ENCODE data around the gene LYL1.

Gene LYL1

DNA sequence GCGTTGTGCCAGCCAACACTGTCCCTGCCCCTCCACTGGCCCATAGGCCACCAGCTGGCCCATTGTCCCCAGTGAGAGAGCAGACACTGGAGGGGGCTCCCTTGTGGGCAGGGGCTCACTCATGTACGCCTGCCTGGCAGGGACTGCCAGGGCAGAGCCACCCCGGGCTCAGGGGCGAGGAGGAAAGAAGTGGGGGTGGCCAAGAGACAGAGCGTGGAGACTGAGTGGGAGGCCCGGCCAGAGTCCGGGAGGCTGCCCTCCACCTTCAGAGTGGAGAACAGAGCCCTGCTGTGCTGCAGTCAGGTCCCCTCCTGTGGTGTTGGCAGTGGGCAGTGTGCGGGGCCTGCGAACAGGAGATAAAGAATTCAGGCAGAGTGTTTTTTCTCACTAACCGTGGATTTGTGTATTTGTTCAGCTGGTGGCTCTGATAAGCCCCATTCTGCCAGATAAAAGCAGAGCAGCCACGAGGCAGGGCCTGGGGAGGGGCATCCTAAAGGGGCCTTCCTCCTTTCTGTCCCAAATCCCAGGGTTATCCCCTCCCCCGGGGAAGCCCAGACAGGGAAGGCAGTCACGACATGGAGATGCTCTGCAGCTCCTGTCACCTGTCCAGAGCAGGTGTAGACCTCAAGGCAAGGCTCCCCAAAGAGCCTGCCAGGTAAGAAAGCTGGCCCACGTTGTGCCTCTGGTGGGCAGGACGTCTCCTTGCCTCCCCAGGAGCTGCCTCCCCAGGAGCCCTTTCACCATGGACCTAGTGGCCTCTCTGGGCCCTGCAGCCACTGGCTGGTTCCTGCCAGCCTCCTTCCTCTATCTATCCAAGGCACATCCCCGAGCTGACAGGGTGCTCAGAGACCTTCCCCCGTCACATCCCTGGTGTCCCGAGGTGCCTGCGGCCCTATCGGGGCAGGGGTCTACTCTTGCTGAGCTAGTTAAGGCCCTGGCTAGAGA, 33.0 kb downstream of the LYL1 start:
- in situ Hi-C loops (cut with MboI; ENCODE audit: low sequenced_read_pairs, unreplicated experiment), result no loop called here
- TF ChIP-seq, protein P1, sequence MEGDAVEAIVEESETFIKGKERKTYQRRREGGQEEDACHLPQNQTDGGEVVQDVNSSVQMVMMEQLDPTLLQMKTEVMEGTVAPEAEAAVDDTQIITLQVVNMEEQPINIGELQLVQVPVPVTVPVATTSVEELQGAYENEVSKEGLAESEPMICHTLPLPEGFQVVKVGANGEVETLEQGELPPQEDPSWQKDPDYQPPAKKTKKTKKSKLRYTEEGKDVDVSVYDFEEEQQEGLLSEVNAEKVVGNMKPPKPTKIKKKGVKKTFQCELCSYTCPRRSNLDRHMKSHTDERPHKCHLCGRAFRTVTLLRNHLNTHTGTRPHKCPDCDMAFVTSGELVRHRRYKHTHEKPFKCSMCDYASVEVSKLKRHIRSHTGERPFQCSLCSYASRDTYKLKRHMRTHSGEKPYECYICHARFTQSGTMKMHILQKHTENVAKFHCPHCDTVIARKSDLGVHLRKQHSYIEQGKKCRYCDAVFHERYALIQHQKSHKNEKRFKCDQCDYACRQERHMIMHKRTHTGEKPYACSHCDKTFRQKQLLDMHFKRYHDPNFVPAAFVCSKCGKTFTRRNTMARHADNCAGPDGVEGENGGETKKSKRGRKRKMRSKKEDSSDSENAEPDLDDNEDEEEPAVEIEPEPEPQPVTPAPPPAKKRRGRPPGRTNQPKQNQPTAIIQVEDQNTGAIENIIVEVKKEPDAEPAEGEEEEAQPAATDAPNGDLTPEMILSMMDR (IDR thresholded peaks at IDR 0.05; ENCODE audit: borderline replicate concordance, control extremely low read depth, extremely low read depth, insufficient read depth, missing control alignments), result no peak
- DNase-seq (ENCODE audit: low spot score), result no peak

- TF ChIP-seq, protein P1 (IDR thresholded peaks at IDR 0.05; ENCODE audit: borderline replicate concordance, control extremely low read depth, extremely low read depth, insufficient read depth, missing control alignments), result no peak
- DNase-seq (ENCODE audit: low spot score), result no peak
- in situ Hi-C loops (cut with MboI; ENCODE audit: low sequenced_read_pairs, unreplicated experiment), result no loop called here
Measured at GRCh38 chr19:13068085-13068846, 34.4 kb downstream of the LYL1 start.

- no peak for DNase-seq (ENCODE audit: low spot score)
- in situ Hi-C loops (cut with MboI; ENCODE audit: low sequenced_read_pairs, unreplicated experiment), result no loop called here
- TF ChIP-seq, protein P1 (IDR thresholded peaks at IDR 0.05; ENCODE audit: borderline replicate concordance, control extremely low read depth, extremely low read depth, insufficient read depth, missing control alignments), result no peak
Measured at GRCh38 chr19:13066933-13067807, 35.5 kb downstream of the LYL1 start.

DNA sequence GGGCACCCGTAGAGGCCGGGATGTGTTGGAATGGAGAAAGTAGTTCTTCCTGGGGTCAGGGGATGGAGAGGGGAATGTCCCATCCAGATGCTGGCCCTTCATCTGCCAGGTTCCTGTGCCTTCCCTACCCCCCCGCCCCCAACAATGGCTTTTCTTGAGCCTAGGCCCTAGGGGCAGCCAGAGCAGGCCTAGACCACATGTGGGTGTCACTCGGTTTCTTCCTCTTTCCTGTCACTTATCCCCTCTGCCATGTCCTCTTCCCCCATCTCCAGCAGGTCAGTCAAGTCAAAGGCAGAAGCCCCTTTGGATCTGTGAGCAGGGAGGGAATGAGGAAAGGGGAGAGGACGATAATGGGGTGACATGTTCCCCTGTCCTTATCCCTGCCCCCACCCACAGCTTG, 36.4 kb downstream of the LYL1 start:
- no peak for DNase-seq (ENCODE audit: low spot score)
- in situ Hi-C loops (cut with MboI; ENCODE audit: low sequenced_read_pairs, unreplicated experiment), result no loop called here
- TF ChIP-seq, protein P1 (IDR thresholded peaks at IDR 0.05; ENCODE audit: borderline replicate concordance, control extremely low read depth, extremely low read depth, insufficient read depth, missing control alignments), result no peak

GRCh38 chr19:13064092-13064489, 38.6 kb downstream of the LYL1 start:
- TF ChIP-seq, protein P1 (IDR thresholded peaks at IDR 0.05; ENCODE audit: borderline replicate concordance, control extremely low read depth, extremely low read depth, insufficient read depth, missing control alignments), result no peak
- in situ Hi-C loops (cut with MboI; ENCODE audit: low sequenced_read_pairs, unreplicated experiment), result no loop called here
- no peak for DNase-seq (ENCODE audit: low spot score)
